NCI-H1694 (cell line): ENCODE measurements around the gene FOXL2.

Experiments used
- DNase-seq: peaks from one replicate; lab custom pipeline; 2025; lab: John Stamatoyannopoulos, UW

FOXL2 gene

DNA sequence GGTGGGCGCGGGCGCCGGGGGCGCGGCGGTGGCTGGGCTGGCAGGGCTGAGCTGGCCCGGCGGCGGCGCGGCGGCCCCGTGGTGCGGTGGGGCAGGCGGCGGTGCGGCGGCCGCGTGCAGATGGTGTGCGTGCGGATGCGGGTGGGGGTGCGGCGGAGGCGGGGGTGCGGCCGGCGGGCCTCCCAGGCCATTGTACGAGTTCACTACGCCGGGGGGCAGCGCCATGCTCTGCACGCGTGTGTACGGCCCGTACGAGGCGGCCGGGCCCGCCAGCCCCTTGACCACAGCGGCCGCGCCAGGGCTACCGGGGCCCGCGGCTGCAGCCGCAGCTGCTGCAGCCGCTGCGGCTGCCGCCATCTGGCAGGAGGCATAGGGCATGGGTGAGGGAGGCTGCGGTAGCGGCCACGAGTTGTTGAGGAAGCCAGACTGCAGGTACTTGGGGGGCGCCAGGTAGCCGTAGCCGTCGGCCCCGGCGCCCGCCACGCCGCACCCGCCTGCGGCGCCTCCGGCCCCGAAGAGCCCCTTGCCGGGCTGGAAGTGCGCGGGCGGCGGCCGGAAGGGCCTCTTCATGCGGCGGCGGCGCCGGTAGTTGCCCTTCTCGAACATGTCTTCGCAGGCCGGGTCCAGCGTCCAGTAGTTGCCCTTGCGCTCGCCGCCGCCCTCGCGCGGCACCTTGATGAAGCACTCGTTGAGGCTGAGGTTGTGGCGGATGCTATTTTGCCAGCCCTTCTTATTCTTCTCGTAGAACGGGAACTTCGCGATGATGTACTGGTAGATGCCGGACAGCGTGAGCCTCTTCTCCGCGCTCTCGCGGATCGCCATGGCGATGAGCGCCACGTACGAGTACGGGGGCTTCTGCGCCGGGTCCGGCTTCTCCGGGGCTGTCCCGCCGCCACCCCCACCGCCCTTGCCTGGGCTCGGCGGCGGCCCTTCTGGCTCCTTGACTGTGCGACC is 951 bp downstream of the FOXL2 start:
- no peak for DNase-seq

DNA sequence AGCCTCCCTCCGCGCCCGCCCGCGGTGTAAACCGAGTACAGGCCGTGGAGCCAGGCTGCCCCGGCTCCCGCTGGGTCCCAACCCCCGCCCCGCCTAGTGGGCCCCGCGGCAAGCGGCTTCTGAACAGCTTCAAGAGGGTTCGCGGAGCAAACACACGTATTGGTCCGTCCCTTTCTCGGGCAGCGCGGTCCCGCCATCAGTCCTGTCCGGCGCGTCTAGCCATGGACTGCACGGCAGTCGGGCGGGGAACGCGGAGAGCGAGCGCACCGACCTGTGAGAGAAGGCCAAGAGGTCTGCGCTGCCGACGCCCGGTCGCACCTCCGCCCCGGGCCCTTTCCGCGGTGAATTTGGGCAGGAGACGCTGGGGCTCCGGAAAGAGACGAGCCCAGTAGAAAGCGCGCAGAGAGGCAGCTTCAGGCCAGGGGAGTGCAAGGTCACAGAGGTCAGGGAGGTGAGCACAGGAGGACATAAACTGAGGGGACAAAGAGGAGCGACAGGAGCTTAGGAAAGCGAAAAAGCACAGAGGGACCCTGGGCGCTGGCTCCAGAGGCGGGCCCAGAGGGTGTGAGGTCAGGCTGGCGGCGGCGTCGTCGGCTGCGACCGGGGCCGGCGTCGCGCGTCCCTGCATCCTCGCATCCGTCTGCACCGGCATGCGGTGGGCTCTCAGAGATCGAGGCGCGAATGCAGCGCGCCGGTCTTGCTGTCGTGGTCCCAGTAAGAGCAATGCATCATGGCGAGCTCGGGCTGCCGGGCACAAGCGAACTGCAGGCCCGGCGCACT is 1.8 kb downstream of the FOXL2 start:
- no peak for DNase-seq

DNA sequence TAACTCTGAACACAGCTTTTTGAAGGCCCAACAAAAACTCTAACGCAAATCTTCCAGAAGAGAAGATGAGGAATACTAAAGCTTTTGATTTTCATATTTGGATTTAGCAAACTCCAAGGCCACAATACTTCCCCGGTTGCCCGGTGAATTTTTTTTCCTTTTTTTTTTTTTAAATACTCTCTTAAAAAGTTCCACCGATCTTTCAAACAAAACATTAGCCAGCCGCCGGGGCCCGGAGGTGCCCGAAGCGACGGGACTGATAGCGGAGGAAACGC is 2.3 kb downstream of the FOXL2 start:
- no peak for DNase-seq

DNA sequence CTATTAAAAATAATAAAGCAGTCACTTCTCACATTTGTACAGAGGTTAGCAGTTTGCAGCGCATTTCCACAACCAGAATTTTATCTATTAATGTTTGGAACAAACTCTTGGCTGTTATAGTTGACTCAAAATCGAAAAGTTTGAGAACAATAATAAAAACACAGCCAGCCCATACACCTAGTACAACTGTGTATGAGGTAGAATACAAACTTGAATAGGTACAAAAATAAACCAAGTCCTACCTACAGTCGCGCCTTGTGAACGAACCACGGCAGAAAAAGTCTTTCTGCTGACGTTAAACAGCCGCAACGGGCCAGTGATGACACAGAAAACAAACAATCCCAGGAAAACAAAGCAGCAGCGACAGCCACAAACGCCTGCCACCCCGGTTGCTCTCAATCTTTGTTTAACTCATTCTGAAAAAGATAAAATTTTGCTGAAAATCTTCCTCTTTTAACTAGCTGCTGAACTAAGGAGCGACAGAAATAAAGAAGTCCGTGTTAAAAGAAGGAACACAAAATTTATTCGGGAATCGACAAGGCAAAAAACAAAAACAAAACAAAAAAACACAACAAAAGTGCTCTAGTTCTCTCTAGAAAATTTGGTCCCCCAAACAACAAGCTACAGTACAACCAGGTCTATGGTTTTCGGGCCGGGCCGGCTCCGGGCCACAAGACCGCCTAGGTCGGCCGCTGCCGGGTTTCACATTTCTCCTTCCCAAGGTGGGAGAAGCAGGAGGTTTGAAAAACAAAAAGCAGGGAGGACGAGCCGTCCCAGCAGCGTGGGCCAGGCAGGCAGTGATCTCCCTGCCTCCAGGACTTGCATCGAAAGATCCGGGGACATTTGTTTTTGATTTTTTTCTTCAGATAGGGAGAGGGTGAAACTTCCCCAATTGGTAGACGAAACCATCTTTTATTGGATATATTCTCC is 2.9 kb downstream of the FOXL2 start:
- DNase-seq = no peak

DNA sequence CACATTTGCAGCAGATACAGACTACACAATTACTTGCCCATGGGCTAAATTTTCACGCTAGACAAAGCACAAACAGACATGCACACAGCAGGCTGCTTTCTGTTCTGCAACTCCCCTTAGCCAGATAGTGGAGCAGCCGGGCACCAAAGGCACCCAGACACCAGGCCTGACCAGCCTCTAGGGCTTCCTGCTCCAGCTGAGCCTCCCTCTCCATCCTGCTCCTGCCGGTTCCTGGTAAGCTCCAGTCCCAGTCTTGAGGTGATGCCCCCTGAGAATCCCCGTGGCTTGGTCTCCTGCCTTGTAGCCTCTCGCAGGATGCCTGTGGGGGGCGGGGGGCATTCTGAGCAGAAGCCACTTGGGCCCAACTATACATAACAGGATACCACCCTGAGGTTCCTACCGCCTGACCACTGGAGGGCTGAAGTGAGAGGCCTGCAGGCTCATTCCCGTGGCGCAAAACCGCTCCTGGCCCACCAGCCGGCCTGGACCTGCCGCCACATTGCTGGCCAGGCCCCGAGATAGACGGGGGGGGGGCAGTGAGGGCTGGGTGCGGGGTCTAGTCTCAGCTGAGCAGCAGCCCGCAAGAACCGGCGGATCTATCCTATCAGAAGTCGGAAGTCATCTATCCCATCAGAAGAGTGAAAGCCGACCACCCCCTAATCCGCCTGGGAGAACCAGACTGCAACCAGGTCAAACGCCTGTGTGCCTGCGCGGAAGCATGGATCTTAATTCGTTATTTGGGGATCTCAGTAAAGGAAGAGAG is 3.9 kb downstream of the FOXL2 start:
- no peak for DNase-seq

DNA sequence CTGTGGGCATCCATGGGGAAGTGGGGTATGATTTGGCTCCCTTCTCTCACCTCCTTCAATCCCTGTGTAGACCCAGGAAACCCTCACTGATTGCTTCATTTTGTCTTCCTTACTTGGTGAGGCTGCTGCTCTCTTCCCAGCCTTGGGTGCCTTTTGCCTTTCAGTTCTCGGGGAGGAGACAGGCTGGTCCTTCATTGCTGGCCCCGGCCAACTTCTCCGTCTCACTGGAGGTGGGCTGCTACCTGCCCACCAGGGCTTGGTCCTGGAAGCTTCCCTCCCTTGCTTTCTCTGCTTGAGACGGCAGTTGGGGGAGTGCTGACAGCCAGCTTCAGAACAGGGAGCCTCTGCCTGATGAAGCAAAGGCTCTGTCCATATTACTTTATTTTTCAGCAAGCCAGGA is 4.7 kb downstream of the FOXL2 start:
- no peak for DNase-seq

DNA sequence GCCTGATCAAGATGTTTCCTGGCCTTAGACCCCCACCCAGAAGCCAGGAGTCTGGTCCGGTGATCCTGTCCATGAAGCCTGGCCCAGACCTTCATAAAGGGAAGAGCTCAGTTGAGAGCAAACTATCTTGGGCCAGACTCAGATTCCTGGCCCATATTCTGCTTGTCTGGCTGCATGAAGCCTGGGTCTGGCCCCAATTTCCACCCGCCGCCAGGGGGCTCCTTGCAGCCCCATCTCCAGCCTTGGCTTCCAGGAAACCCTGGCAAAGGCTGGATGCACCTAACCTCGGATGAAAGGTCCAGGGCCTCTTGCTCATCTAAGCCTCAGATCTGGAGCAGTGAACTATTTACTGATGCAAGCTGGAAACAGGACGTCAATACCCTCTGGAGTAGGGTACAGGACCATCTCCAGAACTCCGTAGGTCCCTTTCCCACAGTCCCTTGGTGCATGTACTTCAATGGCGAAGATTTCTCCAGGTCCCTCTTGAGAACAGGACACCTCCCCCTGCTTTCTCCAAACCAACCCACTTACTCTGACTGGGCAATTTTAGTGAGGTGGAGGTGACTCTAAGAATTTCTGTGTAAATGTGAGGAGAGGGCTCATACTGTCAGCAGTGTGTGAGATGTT is 5.6 kb downstream of the FOXL2 start:
- peak; percentile 7 for DNase-seq

DNA sequence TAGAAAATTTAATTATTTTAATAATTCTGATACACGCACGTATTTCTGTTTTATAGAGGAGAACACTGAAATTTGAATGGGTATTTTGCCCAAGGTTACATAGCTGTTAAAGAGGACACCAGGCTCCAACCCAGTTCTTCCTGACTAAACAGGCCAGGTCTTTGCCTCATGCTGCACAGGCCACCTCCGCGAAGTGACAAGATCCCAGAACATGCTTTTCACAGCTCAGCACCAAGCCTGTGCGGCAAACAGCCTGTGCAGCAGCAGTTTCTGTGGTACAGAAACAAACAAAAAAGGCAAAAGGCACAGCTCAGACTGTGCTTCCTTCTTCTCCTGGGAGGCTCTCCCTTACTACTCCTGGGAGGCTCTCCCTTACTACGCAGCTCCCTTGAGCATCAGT is 6.5 kb downstream of the FOXL2 start:
- DNase-seq = no peak

DNA sequence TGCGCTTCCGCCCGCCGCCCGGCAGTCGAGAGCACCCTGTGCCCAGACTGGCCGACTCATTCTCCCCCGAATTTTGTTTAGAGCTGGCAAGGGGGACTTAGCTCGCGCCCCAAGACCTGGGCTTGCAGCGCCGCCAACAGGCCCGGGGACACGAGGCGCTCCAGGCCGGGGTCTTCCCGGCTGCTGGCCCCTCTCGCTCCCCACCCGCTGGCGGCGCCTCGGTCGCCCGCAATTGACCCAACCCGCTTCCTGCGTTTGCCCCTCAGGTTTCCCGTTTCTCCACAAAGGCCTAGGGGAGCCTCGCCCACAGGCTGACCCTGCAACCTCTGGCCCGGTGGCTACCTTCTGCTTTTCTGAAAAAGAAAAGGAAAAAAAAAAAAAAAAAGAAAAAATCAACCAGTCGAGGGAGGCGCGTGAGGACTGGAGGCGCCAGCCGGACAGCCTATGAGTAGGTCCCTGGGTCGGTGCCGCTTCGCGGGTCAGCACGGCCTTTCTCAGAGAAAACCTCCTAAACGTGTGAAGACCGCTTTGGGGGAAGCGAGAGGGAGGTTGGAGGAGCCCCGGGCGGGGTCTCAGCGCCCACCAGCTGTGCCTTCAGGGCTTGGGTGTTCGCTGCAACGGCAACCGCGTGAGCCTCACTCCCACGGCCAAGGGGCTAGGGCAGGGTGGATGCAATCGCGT is 7.2 kb downstream of the FOXL2 start:
- DNase-seq = no peak

DNA sequence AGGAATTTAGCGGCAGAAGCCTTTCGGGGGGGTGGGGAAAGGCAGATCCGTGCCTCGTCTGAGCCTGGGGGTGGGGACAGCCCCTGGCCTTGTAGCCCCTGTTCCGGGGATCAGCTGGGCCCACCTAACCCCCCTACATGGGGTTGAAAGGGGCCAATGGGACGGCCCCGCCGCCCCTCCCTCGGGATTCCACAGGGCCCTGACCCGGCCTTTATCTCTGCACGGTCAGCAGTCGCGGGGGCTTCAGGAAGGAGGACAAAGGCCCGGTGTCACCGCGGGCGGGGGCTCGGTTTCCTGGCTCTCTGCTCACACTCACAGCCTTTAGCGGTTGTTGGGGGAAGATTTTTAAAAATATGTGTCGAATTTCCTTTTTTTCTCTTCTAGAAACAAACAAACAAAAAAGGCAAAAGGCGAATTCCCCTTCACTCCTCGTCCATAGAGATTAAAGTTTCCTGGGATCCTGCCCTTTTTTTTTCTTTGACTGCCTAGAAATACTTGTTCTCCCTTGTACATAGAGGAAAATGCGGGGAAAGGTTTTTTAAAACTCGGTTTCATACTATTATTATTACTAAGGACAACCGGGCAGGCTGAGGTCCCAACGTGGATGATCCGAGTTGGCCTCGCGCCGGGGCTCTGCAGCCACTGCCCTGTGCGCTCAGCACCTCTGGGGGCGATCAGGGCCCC is 7.9 kb downstream of the FOXL2 start:
- no peak for DNase-seq

DNA sequence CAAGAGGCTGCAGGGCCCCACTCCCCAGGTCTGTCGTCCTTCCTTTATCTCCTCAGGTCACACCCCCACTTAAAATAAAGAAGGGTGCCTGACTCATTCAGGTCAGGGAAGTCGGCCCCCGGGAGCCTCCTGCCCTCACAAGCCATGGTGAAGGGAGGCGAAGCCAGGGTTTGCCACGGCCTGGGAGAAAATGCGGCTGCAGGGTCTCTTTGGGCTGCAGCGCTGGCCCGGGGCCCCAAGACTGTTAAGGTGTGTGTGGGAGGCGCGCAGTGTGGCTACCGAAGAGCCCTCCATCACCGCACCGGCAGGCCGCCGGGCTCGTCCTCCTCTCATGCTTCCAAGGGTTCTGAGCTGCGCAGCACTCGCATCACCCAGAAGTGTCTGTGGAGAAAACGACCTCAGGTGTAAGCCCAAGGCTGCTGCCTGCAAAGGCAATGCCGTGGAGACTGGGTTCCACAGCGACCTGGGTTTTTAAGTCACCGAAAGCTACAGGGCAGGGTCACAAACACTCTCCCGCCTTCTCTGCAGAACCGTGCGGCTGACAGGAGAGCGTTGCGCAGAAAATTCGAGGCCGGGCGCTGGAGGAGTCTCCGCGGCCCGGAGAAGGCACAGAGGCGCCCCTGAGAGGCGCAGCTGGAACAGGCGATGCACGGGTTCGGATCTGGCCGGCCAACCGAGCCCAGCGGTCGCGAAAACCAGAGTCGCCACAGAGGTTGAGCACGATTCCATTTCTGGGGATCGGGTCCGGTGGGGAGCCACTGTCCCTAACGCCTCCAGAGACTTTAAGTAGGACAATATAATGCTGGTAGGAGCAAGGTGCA is 8.7 kb downstream of the FOXL2 start:
- DNase-seq = no peak

DNA sequence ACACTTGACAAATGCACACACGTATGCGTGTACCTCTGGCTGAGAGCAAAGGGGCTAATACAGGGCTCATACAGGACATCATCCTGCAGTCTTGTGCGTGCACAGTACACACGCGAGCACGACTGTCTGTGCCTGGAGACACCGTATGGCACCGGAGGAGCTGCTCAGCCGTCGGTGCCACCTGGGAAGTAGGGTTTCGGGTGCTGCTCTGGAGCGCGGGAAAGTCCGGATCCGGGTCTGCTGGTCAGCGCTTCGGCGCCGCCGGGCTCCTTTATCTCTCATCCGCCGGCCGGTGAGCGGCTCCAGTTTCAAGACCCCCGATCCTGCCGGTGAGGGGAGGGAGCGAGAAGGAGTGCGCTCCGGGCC is 9.3 kb downstream of the FOXL2 start:
- no peak for DNase-seq

DNA sequence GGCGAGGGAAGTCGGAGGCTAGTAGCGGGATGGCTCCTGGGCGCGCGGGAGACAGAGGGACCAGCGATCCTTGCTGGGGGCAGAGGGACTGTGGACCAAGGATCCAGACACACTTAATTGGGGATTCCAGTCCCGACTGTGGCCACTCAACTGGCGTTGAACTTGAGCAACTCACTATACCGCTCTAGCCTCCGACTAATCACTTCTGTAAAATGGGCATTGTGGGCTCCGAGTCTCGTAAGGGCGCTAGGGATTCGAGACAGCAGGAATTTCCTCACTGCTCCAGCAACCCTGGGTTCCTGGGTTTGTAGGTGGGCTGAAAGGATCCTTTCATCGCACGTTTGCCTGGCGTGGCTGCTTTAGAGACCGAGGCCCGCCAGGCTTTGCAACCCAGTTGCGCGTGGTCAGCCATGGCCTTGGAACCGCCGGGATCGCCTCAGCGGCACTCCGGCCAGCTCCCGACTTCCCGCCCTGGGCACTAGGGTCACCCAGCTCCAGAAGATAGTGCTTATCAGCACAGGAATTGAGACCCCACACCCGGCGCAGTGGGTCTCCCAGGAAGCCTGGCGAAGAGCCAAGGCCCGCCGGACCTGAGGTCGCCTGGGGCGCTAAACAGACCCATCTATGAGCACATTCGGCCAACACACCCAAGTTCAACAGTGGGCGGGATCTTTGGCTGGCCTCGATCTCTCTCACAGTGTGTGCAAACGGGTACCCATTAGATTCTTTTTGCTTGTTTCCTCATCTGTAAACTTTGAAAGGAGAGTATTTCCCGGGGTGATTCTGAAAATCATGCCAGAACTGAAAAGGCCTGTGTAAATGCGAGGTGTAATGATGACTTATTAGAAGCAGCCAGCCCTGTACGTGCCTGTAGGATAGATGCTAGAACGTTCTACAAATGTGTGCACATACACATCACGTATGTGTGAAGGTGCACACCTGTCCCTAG is 9.9 kb downstream of the FOXL2 start:
- no peak for DNase-seq

DNA sequence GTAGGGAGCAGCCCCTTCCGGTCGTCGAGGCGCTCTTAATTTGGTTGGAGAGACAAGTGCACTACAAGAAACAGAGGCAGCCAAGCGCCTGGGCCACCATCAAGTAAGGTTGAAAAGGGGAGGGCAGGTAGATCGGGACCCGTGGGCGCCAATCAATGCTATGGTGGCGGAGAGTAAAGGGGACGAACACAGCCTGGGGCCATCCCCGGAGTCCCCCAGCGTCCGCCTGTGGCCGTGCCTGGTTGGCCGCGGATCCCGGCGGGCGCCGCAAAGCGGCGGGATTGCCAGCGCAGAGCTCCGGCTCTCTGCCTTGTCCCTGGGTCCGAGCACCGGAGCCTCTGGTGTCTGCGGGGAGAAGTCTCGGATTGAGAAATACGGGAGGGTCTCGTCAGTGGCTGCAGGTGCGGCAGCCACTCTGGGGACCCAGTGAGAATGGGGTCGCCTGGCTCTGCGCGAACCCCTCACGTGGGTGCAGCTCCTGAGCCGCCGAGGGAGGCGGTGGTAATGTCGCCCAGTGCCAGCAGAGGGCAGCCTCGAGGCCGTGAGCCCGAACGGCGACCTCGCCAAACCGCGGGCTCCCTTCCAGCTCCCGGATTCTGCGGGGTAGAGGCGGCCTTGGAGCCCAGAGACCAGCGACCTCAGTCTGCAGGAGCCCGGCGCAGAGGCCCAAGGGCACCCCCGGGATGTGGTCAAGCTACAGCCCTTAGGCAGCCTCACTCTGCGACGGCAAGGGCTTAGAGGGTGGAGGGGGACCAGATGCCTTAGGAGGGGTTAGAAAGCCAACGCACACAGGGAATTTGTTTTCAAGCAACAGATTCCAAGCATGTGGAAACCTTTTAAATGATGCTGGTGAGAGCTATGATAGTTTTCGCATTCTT is 10.8 kb downstream of the FOXL2 start:
- peak; percentile 61 for DNase-seq

DNA sequence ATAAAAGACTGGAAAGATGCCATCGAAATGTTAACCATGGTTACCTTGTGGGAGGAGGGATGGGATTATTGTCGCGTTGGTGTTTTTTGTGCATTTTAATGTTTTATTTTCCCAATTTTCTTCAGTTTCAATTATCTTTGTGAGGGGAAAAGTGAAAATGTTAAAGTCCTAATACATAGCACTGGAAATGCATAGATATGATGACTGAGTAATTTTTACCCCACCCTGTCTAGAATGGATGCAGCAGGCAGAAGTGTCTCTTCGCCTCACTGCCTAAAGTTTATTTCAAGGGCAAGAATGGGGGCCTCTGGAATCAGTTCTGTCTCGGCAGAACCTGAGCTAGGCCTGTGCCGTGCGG is 11.5 kb downstream of the FOXL2 start:
- DNase-seq = peak; percentile 11

DNA sequence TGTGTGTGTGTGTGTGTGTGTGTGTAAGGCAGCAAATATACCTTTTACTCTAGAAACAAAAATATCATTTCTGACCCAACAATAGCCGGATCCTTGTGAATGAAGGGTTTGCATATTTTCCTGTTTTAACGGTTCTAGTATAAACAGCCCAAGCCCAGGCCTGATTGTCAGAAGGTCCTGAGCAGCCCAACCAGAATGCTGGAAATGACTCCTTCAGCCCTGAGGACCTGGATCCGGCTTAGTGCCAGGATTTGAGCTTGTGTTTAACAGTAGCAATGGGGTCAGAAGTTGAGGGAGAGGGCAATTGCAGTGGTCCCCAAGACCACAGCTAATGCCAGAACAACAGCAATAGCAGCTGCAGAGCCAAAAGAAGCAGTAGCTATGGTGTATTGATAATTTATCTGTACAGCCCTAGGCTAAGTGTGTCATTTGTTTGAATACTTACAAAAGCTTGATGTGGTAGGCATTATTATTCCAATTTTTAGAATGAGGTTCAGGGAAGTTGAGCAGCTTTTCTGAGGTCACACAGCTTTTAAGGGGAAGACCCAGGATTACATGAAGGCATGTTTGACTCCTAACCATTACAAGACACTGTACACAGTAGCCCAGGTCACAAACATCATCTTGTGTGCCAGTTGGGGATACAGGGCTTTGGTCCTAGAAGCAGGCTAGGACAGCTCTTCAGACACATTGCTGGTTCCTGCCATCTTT is 12.8 kb downstream of the FOXL2 start:
- no peak for DNase-seq
